ENCODE data around the gene WWP2. TPM values are rescaled to one million over a fixed set of nuclear protein-coding genes. Genes with fewer than 3 reads are reported as not detected.

The WWP2 gene
- total RNA-seq, 4 donors from 2014 or later = 23.4 to 32.8 (median 29.6) TPM

DNA sequence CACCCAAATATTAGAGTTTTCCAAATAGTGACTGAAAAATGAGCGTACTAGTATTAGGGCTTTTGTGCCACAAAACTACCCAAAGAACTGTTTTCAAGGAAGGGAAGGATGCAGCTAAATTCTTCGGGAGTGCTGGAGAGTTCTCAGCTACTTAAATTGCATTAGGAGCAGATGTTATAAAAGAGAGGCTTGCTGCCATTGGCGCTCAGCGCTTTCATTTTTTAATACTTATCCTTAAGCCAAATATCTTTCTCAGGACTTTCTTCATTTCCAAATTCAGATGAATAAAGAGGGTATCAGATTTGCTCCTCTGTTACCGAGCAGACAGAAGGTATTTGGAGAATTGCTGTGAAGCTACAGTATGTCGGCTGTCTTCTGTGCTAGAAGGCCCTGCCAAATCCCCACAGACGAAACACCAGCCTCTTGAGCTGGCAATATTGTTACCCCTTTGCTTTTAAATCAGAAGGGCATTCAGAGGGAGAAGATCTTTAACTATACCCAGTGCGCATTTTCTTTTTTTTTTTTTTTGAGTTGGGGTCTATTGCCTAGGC is 141.8 kb downstream of the WWP2 start:
- intact Hi-C loops (cut with DNase I) = no loop called here
- no peak for DNase-seq
- Histone ChIP-seq H3K9me3 (no peaks in the 10 kb centered on the region), H3K27me3 (no peaks in the 10 kb centered on the region), H3K4me3 (no peak overlapping the region), H3K27ac (peak overlapping the region in 1 of 4 donors; percentile 7), H3K4me1 (peaks cover 0 to 4% (median 0%) of the 10 kb centered on the region in 3 donors), H3K36me3 (peaks cover 0 to 50% (median 3%) of the 10 kb centered on the region in 3 donors)
- no peak for TF ChIP-seq POLR2A (IDR thresholded peaks at IDR 0.05)
- TF ChIP-seq, protein P1, sequence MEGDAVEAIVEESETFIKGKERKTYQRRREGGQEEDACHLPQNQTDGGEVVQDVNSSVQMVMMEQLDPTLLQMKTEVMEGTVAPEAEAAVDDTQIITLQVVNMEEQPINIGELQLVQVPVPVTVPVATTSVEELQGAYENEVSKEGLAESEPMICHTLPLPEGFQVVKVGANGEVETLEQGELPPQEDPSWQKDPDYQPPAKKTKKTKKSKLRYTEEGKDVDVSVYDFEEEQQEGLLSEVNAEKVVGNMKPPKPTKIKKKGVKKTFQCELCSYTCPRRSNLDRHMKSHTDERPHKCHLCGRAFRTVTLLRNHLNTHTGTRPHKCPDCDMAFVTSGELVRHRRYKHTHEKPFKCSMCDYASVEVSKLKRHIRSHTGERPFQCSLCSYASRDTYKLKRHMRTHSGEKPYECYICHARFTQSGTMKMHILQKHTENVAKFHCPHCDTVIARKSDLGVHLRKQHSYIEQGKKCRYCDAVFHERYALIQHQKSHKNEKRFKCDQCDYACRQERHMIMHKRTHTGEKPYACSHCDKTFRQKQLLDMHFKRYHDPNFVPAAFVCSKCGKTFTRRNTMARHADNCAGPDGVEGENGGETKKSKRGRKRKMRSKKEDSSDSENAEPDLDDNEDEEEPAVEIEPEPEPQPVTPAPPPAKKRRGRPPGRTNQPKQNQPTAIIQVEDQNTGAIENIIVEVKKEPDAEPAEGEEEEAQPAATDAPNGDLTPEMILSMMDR (IDR thresholded peaks at IDR 0.05) = no peak
- WGBS, 2 donors = 80 to 84% methylated on average over 8 of the region's 8 CpGs

DNA sequence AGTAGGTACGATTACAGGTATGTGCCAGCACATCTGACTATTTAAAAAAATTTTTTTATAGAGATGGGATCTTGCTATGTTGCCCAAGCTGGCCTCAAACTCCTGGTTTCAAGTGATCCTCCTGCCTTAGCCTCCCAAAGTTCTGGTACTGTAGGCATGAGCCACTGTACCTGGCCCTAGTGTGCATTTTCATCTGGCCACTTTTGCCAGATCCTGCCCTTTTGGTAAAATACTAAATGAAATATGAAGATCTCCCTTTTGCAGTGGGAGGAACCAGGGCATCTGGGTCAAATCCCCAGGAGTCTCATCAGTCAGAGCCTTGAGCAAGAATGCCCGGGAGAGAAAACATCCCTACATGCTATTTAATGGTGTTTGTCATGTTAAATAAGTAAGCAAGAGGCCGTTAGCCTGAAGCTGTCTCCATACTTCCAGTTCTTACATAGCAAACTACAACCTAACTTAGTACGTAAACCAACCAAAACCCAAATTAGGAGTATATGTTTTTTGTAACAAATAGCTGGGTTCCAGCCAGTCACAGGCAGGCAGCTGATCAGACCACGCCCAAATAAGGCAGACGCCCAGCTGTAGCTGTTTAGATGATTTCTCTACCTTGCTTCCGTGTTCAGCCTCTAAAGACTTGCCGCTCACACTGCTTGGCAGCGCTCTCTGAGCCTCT is 142.5 kb downstream of the WWP2 start:
- intact Hi-C loops (cut with DNase I) = no loop called here
- H3K36me3 ChIP-seq = peaks cover 0 to 53% (median 3%) of the 10 kb centered on the region in 3 donors
- TF ChIP-seq, protein P1 (IDR thresholded peaks at IDR 0.05) = no peak
- no peak for TF ChIP-seq POLR2A (IDR thresholded peaks at IDR 0.05)
- DNase-seq = no peak
- H3K4me3 ChIP-seq = no peak overlapping the region
- H3K27me3 ChIP-seq = no peaks in the 10 kb centered on the region
- H3K9me3 ChIP-seq = no peaks in the 10 kb centered on the region
- peaks cover 0 to 4% (median 0%) of the 10 kb centered on the region in 3 donors for H3K4me1 ChIP-seq
- 84 to 90% methylated on average over 9 of the region's 9 CpGs for WGBS, 2 donors
- H3K27ac ChIP-seq = no peak overlapping the region

DNA sequence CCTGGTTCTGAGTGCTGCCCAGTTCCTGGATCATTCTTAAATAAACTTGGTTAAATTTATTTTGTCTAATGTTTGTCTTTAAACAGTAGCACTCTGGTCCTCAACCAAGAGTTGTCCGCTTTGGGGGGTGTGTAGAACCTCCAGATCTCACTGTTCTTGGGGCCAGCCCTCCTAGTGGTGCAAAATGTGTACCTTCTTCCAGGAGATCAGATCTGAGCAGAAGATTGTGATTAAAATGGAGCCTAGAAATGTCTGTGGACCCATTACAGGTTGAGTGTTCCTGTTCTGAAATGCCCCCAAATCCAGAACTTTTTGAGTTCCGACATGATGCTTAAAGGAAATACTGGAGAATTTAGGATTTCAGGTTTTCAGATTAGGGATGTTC is 143.0 kb downstream of the WWP2 start:
- Histone ChIP-seq H3K9me3 (no peaks in the 10 kb centered on the region), H3K4me3 (no peak overlapping the region), H3K36me3 (peaks cover 0 to 58% (median 3%) of the 10 kb centered on the region in 3 donors), H3K27ac (no peak overlapping the region), H3K27me3 (no peaks in the 10 kb centered on the region), H3K4me1 (peaks cover 0 to 4% (median 0%) of the 10 kb centered on the region in 3 donors)
- intact Hi-C loops (cut with DNase I) = no loop called here
- TF ChIP-seq POLR2A (IDR thresholded peaks at IDR 0.05) = no peak
- TF ChIP-seq, protein P1 (IDR thresholded peaks at IDR 0.05) = no peak
- 59 to 75% methylated on average over 2 of the region's 2 CpGs for WGBS, 2 donors
- DNase-seq = no peak

DNA sequence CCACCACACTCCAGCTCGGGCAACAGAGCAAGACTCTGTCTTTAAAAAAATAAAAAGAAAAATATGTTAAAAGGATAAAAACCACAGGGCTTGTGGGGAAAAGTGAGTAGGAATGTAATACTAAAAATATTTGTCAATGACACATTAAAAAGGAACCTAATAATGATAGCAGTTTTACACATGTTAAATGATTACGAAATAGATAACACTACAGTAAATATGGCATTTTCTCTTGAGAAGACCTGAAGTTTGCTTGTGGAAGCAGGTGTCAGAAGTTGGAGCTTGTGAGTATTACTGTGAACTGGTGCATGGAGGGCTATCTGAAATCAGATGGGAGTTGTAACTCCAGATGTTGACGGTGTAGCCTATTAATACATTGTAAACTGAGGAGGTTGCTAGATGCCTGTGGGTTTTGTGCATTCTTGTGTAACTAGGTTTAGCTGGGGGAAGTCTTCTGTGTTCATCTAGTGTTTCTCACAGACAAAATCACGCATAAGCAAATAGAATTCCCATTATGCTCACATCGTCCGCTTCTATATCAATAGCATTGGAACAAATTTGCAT is 144.8 kb downstream of the WWP2 start:
- DNase-seq = no peak
- TF ChIP-seq, protein P1 (IDR thresholded peaks at IDR 0.05) = no peak
- WGBS, 2 donors = 83 to 92% methylated on average over 6 of the region's 6 CpGs

DNA sequence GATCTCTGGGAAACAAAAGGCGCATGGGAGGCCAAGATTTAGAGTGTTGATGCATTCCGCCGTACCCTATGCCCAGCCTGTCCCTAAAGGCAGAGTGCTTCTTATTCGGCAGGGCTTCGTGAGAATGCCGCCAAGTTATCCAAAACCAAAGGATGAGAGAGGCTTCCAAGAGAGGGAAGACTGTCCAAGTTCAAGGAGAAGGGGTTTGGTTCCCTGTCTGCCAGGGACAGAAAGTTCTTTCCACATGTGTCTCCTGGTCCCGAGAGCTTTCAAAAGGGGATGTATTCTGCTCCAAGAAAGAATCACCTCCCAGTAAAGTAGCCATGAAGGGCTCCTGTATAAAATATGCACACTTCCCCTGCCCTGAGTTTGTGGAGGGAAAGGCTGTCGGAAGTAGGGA is 146.9 kb downstream of the WWP2 start:
- 96% methylated on average over 4 to 8 of the region's 8 CpGs for WGBS, 2 donors

More for the DNA sequence above, 144.8 kb downstream of the WWP2 start:
- Histone ChIP-seq H3K27ac (no peak overlapping the region), H3K4me1 (peaks cover 0 to 4% (median 0%) of the 10 kb centered on the region in 3 donors), H3K4me3 (no peak overlapping the region), H3K27me3 (no peaks in the 10 kb centered on the region), H3K9me3 (no peaks in the 10 kb centered on the region), H3K36me3 (peaks cover 0 to 64% (median 3%) of the 10 kb centered on the region in 3 donors)
- intact Hi-C loops (cut with DNase I) = no loop called here

More for the DNA sequence above, 146.9 kb downstream of the WWP2 start:
- Histone ChIP-seq H3K27me3 (no peaks in the 10 kb centered on the region), H3K4me3 (no peak overlapping the region), H3K36me3 (peaks cover 0 to 52% (median 3%) of the 10 kb centered on the region in 3 donors), H3K27ac (no peak overlapping the region), H3K9me3 (no peaks in the 10 kb centered on the region), H3K4me1 (peaks cover 0 to 4% (median 0%) of the 10 kb centered on the region in 3 donors)
- intact Hi-C loops (cut with DNase I) = no loop called here
- TF ChIP-seq POLR2A (IDR thresholded peaks at IDR 0.05) = no peak
- TF ChIP-seq, protein P1 (IDR thresholded peaks at IDR 0.05) = no peak
- no peak for DNase-seq

Measured in esophagus squamous epithelium (tissue), 5 donors.